Femur (tissue), 1 donor: ENCODE results near the gene TMEM14C.

Experiments used
- DNase-seq: peaks from one replicate; pipeline ENCODE4 v3.0.0-alpha.2; 2017

The TMEM14C gene

GRCh38 chr6:10771371-10771894 lies 48.6 kb downstream of the TMEM14C start:
- no peak for DNase-seq

GRCh38 chr6:10778230-10778629 lies 55.4 kb downstream of the TMEM14C start:
- no peak for DNase-seq

GRCh38 chr6:10779076-10779475 lies 56.2 kb downstream of the TMEM14C start:
- DNase-seq: no peak
